ENCODE results near the gene HLTF. TPM values are rescaled to one million over a fixed set of nuclear protein-coding genes. Genes with fewer than 3 reads are reported as not detected.

The HLTF gene
- total and polyA plus RNA-seq, 2 of the 13 experiments (the other 11 are each of a cell fraction or from before 2014, with no cell fraction given) = 12.0 to 22.9 TPM

DNA sequence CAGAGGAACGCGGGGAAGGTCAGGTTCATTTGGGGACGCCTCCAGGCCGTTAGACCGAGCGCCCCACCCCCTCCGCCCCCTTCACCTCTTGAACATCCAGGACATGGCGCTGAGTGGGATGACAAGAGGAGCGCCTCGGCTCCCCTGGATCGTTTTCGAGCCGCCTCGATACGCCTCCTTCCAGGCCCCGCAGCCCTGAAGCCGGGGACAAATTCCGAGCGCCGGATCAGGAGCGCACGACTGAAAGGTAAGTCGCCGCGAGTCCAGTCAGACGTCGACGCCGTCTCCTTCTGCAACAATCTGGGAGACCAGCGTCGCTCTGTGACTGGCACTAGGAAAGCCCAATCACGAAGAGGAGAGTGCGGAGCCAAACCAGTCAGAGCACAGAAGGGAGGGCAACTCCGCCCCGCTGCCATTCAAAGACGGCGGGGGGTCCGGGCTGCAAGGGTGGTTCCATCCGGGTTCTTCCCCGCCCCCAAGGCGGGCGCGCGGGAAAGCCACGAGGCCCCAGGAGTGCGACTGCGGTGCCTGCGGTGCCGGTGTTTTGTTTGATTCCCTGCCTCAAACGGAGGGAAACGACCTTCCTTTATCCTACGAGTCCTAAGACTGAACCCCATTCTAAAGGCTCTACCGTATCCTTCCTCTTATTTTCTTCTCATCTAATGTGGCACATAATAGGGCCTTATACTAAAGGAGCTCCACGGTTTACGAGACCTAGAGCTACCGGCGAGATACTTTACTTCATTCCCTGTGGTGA lies at the start of gene HLTF (continued):
- TF ChIP-seq KIAA2018 (CRISPR knock-in tag; IDR thresholded peaks at IDR 0.05; ENCODE audit: borderline replicate concordance) (peak; percentile 77; the same call in 1 of the 2 replicates), TRIM24 (CRISPR knock-in tag; IDR thresholded peaks at IDR 0.05) (no peak), ETV6 (CRISPR knock-in tag; conservative IDR thresholded peaks at IDR 0.05) (no peak), ZNF282 (IDR thresholded peaks at IDR 0.05; ENCODE audit: partially characterized antibody) (no peak), ZNF557 (CRISPR knock-in tag; IDR thresholded peaks at IDR 0.05) (peak; percentile 78; the same call in 1 of the 2 replicates), ZMYM2 (CRISPR knock-in tag; IDR thresholded peaks at IDR 0.05) (peak; percentile 60), HMGXB4 (CRISPR knock-in tag; IDR thresholded peaks at IDR 0.05; ENCODE audit: borderline replicate concordance in 1 of 2, low read depth in 1 of 2) (peak; percentile 16 to 38; a peak in 1 of 4 replicates), KLF9 (CRISPR knock-in tag; IDR thresholded peaks at IDR 0.05; ENCODE audit: low read depth) (peak; percentile 56; the same call in 1 of the 2 replicates), HDAC6 (IDR thresholded peaks at IDR 0.05; ENCODE audit: low read depth, low read length) (no peak), SAP130 (CRISPR knock-in tag; IDR thresholded peaks at IDR 0.05; ENCODE audit: low read depth) (peak; percentile 78), CCDC6 (CRISPR knock-in tag; IDR thresholded peaks at IDR 0.05) (peak; percentile 92), ZNF644 (CRISPR knock-in tag; IDR thresholded peaks at IDR 0.05; ENCODE audit: low read depth) (no peak), MAFK (conservative IDR thresholded peaks at IDR 0.05 in 1 of 2, IDR thresholded peaks at IDR 0.05 in 1 of 2; ENCODE audit: low read length in 2 of 2) (no peak), HNF4A (CRISPR knock-in tag; IDR thresholded peaks at IDR 0.05) (no peak; the same call in 1 of the 2 replicates), KDM4B (CRISPR knock-in tag; IDR thresholded peaks at IDR 0.05) (no peak), PHB2 (IDR thresholded peaks at IDR 0.05; ENCODE audit: partially characterized antibody) (no peak), ERF (CRISPR knock-in tag; IDR thresholded peaks at IDR 0.05) (peak; percentile 87), TOE1 (CRISPR knock-in tag; IDR thresholded peaks at IDR 0.05) (peak; percentile 86), U2AF1 (optimal IDR thresholded peaks at IDR 0.05; ENCODE audit: low read depth, low read length) (peak; percentile 83), ATRX (CRISPR knock-in tag; IDR thresholded peaks at IDR 0.05; ENCODE audit: borderline replicate concordance) (no peak), ZNF563 (CRISPR knock-in tag; IDR thresholded peaks at IDR 0.05) (peak; percentile 72; the same call in 1 of the 2 replicates)
